Adrenal gland (tissue), 19 donors: ENCODE measurements around the gene POLR1C. TPM values are rescaled to one million over a fixed set of nuclear protein-coding genes. Genes with fewer than 3 reads are reported as not detected.
"Not testable (repeated sequence)": the region's sequence is repeated elsewhere in the genome, so short reads cannot be mapped to it uniquely, and the experiment has no call there.

Source experiments
- DNase-seq, 7 donors: peaks; one replicate each; pipeline ENCODE4 v3.0.0-alpha.2; 2019 to 2020
- H3K27ac ChIP-seq, 5 donors: fragments of 200-600 bp; sonication (generic) in 4 of 5; 1 replicate in 3 of 5; 2 replicates in 2 of 5; pipeline versions ENCODE4 v1.5.1 to v1.8.0; 2016 to 2020; ENCODE audit warnings: mild to moderate bottlenecking in 1 of 5
- H3K27me3 ChIP-seq: fragments of 200-600 bp; 2 replicates; pipeline ENCODE4 v1.8.0; 2021
- H3K36me3 ChIP-seq, 2 donors: fragments of 200-600 bp; replicated peaks in 1 of 2; 1 replicate in 1 of 2; 2 replicates in 1 of 2; pipeline versions ENCODE4 v1.5.1 to v1.8.0; 2018 to 2022
- H3K4me1 ChIP-seq, 2 donors: fragments of 200-600 bp; replicated peaks in 1 of 2; 1 replicate in 1 of 2; 2 replicates in 1 of 2; pipeline versions ENCODE4 v1.5.1 to v1.8.0; 2018 to 2021
- H3K4me3 ChIP-seq, 4 donors: fragments of 200-600 bp; sonication (generic) in 3 of 4; one replicate each; pipeline ENCODE4 v1.5.1; 2016 to 2018
- H3K9me3 ChIP-seq, 3 donors: fragments of 200-600 bp; sonication (generic) in 1 of 3; replicated peaks in 1 of 3; 1 replicate in 2 of 3; 2 replicates in 1 of 3; pipeline versions ENCODE4 v1.5.1 to v1.8.0; 2016 to 2021
- POLR2A ChIP-seq, 2 donors: fragments of 450-650 bp; IDR thresholded peaks; one replicate each; pipeline ENCODE4 v1.6.1; 2017; ENCODE audit warnings: antibody characterized with exemption in 2 of 2, mild to moderate bottlenecking in 2 of 2, moderate library complexity in 1 of 2
- WGBS, 4 donors: extraction: QIAGEN DNeasy Blood & Tissue Kit in 2 of 4; methylation state at CpG; one replicate each; pipeline versions ENCODE4 v1.1.5 to v1.1.7; 2013 to 2017; 5-methylcytosine and 5-hydroxymethylcytosine counted together
- intact Hi-C, 2 donors: fragments of 100-400 bp; cut with DNase I; formaldehyde crosslinking; loops; one replicate each; pipeline versions ENCODE4 v1.14.1 to v1.15.0; 2022 to 2023
- long read RNA-seq, 10 donors: library from polyadenylated mRNA in 3 of 10; unstranded in 2 of 10; stranded (forward) in 1 of 10; transcript quantifications; one replicate each; pipeline ENCODE4 v2.0.0 and lab custom pipeline, GENCODE V29; 2021 to 2026
- polyA plus RNA-seq, 3 donors: library from polyadenylated mRNA; stranded (reverse); fragments of 200-250 nt in 2 of 3; fragments of 350-450 nt in 1 of 3; fragmentation: Illumina TruSeq in 1 of 3; extraction: RNeasy Lipid Tissue Mini Kit (QIAGEN cat#74804) in 1 of 3; gene quantifications; one replicate each; pipeline ENCODE4 v1.2.3, GENCODE V29; 2013 to 2014
- total RNA-seq, 9 donors: library from RNA; depleted of rRNA in 4 of 9; stranded (reverse); fragments of >200 nt in 4 of 9; fragments of 120-200 nt in 1 of 9; fragmentation: NEBNext Ultra II Directional in 1 of 9; extraction: Animal tissue kit (Norgen Biotek cat#: 25700) in 1 of 9; gene quantifications; one replicate each; pipeline versions ENCODE4 v1.1.0 to v1.2.4, GENCODE V29; 2013 to 2023
- TF ChIP-seq, protein P1 (sequence below), 6 experiments: fragments of 450-650 bp in 4 of 6; fragments of 200-600 bp in 2 of 6; sonication (generic) in 1 of 6; IDR thresholded peaks; 1 replicate in 5 of 6; 2 replicates in 1 of 6; pipeline versions ENCODE4 v1.5.1 to v1.8.0; 2016 to 2021; ENCODE audit warnings: antibody characterized with exemption in 6 of 6, mild to moderate bottlenecking in 2 of 6, moderate library complexity in 1 of 6
- donor health status: healthy with polysubstance abuse.
- donor health status: Bipolar disorder and iron deficiency.
- donor health status: DM: yes; HTN: yes; CAD: no.
- donor health status: DM: no; HTN: no; CAD: no.
- donor health status: DM: no; HTN: no; CAD: no.
- donor health status: DM: yes; HTN: yes; CAD: no.

POLR1C gene
- total RNA-seq (10 to 100 TPM; 16.8 to 54.4 (median 30.3) TPM), polyA plus RNA-seq (10 to 100 TPM; 36.7 to 67.2 (median 50.7) TPM)
- long read RNA-seq, donor 1, transcript POLR1C-203 (9 exons, 1,355 nt): major isoform, 12 of 30 reads
- long read RNA-seq, donor 1, partial matches to known transcripts: 16 of 30 reads
- long read RNA-seq, donor 1, other reads (novel, unspliced or antisense): 0 of 30 reads
- long read RNA-seq, donor 2, transcript POLR1C-203 (9 exons, 1,355 nt): major isoform, 13 of 22 reads
- long read RNA-seq, donor 2, partial matches to known transcripts: 8 of 22 reads
- long read RNA-seq, donor 2, other reads (novel, unspliced or antisense): 0 of 22 reads
- long read RNA-seq, donor 3, transcript POLR1C-203 (9 exons, 1,355 nt): major isoform, 11 of 132 reads
- long read RNA-seq, donor 3, partial matches to known transcripts: 107 of 132 reads
- long read RNA-seq, donor 3, other reads (novel, unspliced or antisense): 10 of 132 reads
- long read RNA-seq, donor 4, transcript POLR1C-203 (9 exons, 1,355 nt): major isoform, 13 of 27 reads
- long read RNA-seq, donor 4, partial matches to known transcripts: 2 of 27 reads
- long read RNA-seq, donor 4, other reads (novel, unspliced or antisense): 7 of 27 reads
- long read RNA-seq, donor 5, transcript POLR1C-203 (9 exons, 1,355 nt): major isoform, 9 of 20 reads
- long read RNA-seq, donor 5, partial matches to known transcripts: 3 of 20 reads
- long read RNA-seq, donor 5, other reads (novel, unspliced or antisense): 6 of 20 reads
- long read RNA-seq, donor 6, transcript POLR1C-203 (9 exons, 1,355 nt): major isoform, 9 of 14 reads
- long read RNA-seq, donor 6, partial matches to known transcripts: 0 of 14 reads
- long read RNA-seq, donor 6, other reads (novel, unspliced or antisense): 4 of 14 reads
- long read RNA-seq, donor 7, partial matches to known transcripts: 0 of 5 reads
- long read RNA-seq, donor 7, other reads (novel, unspliced or antisense): 0 of 5 reads
- long read RNA-seq, donor 8, transcript POLR1C-203 (9 exons, 1,355 nt): major isoform, 19 of 83 reads
- long read RNA-seq, donor 8, partial matches to known transcripts: 61 of 83 reads
- long read RNA-seq, donor 8, other reads (novel, unspliced or antisense): 0 of 83 reads
- long read RNA-seq, donor 9, transcript POLR1C-203 (9 exons, 1,355 nt): major isoform, 9 of 10 reads
- long read RNA-seq, donor 9, partial matches to known transcripts: 0 of 10 reads
- long read RNA-seq, donor 9, other reads (novel, unspliced or antisense): 0 of 10 reads
- long read RNA-seq, donor 10, transcript POLR1C-203 (9 exons, 1,355 nt): major isoform, 7 of 11 reads
- long read RNA-seq, donor 10, partial matches to known transcripts: 0 of 11 reads
- long read RNA-seq, donor 10, other reads (novel, unspliced or antisense): 0 of 11 reads

DNA sequence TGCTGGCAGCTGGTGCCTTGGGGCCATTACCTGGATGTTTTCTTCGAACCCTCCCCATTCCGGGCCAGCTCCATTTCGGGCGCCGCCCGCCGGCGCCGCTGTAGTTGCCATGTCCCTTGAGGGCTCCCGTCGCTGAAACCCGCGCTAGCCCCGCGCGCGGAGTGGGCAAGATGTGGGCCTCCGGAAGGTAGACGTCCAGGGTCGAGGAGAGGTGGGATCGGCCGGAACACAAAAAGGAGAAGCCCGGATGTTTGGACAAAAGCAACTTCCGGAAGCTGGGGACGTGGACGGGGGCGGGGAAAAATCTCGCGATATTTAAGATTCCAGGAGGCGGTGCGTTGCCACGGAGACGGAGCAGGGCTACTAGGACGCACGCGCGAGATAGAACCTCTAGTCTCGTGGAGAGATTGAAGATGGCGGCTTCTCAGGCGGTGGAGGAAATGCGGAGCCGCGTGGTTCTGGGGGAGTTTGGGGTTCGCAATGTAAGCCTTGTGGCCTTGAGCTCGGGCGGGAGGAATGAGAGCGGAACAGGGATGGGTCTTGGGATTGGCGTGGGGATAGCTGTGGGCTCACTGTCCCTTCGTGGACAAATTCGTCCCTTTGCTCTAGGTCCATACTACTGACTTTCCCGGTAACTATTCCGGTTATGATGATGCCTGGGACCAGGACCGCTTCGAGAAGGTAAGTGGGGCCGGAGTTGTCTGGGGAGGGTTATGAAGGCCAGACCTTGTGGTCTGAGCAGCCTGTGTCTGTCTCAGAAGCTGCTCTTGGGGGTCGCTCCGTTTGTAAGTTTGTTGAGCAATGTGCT, at the start of gene POLR1C, which contains the start of gene YIPF3:
Gene POLR1C, plus strand, starts transcription at position 393 of the 808 bp plus-strand sequence. Its CDS starts 21 bp downstream, at position 414.
Gene YIPF3, minus strand, starts transcription at position 230 of the 808 bp plus-strand sequence. Its CDS starts 119 bp downstream, at position 111.
- intact Hi-C loops: no loop called here
- DNase-seq: peak; percentile 98 to 99 (median 99)
- TF ChIP-seq, protein P1, sequence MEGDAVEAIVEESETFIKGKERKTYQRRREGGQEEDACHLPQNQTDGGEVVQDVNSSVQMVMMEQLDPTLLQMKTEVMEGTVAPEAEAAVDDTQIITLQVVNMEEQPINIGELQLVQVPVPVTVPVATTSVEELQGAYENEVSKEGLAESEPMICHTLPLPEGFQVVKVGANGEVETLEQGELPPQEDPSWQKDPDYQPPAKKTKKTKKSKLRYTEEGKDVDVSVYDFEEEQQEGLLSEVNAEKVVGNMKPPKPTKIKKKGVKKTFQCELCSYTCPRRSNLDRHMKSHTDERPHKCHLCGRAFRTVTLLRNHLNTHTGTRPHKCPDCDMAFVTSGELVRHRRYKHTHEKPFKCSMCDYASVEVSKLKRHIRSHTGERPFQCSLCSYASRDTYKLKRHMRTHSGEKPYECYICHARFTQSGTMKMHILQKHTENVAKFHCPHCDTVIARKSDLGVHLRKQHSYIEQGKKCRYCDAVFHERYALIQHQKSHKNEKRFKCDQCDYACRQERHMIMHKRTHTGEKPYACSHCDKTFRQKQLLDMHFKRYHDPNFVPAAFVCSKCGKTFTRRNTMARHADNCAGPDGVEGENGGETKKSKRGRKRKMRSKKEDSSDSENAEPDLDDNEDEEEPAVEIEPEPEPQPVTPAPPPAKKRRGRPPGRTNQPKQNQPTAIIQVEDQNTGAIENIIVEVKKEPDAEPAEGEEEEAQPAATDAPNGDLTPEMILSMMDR (IDR thresholded peaks at IDR 0.05): no peak
- peak in 1 of 2 donors; percentile 63 for TF ChIP-seq POLR2A (IDR thresholded peaks at IDR 0.05)
- peak within 1 kb of the TSS in 4 of 5 donors; percentile 77 to 86 (median 81) for H3K27ac ChIP-seq
- H3K4me3 ChIP-seq: peak within 1 kb of the TSS; percentile 38 to 82 (median 76)
- peaks cover 17 to 33% of the 10 kb centered on the region in 2 donors for H3K4me1 ChIP-seq
- peaks cover 0 to 61% of the 10 kb centered on the region in 2 donors for H3K36me3 ChIP-seq
- H3K9me3 ChIP-seq: no peaks in the 10 kb centered on the region
- H3K27me3 ChIP-seq: no peaks in the 10 kb centered on the region
- WGBS, 4 donors: 0 to 1% (median 0%) methylated on average over 27 to 57 of the region's 57 CpGs

- H3K9me3 ChIP-seq, H3K27ac ChIP-seq, H3K4me3 ChIP-seq, intact Hi-C loops, DNase-seq, H3K27me3 ChIP-seq, H3K36me3 ChIP-seq, H3K4me1 ChIP-seq: not testable (repeated sequence)
- WGBS, 4 donors: 62 to 71% (median 66%) methylated on average over 5 of the region's 5 CpGs
Measured at GRCh38 chr6:43467265-43467664, 49.6 kb upstream of the POLR1C start.

DNA sequence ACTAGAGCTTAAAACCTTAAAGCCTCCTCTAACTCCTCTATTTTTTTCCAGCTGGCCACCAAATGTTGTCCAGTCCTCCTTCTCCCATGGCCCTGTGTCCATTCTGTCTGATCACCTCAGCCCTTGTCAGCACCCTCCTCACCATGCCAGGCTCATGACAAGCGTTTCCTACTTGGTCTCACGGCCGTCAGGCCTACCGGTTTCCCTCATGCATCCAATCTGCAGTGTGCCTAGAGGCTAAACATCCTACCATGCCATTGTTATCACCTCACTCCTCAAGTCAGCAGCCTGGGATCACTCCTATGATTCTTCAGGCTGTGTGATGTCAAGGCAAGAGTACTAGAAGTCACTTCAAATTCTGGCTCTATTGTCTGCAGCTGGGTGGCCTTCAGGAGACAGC, 49.1 kb upstream of the POLR1C start:
- Histone ChIP-seq H3K9me3 (no peaks in the 10 kb centered on the region), H3K36me3 (no peaks in the 10 kb centered on the region), H3K27ac (no peak overlapping the region), H3K4me3 (no peak overlapping the region), H3K27me3 (peaks cover 9% of the 10 kb centered on the region), H3K4me1 (no peaks in the 10 kb centered on the region)
- 76 to 89% (median 82%) methylated on average over 4 of the region's 4 CpGs for WGBS, 4 donors
- intact Hi-C loops: no loop called here
- TF ChIP-seq, protein P1 (IDR thresholded peaks at IDR 0.05): no peak
- DNase-seq: no peak

DNA sequence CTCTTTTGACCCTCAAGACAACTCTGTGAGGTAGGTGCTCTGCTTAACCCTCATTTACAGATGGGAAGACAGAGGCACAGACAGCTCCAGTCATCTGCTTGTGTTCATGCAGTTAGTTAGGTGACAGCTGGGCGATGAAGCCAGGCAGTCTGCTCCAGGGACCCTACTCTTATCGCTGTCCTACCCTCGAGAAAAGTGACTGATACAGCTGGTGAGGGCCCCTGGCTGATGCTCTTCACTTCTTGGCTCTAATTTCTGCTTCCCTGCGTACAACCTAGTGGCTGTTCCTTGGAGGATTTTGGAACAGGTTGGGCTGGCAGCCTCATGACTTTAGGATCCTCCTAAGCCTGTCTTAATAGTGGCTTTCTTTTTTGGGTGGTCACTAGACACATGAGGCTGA, 48.6 kb upstream of the POLR1C start:
- Histone ChIP-seq H3K36me3 (no peaks in the 10 kb centered on the region), H3K4me3 (no peak overlapping the region), H3K4me1 (no peaks in the 10 kb centered on the region), H3K9me3 (no peaks in the 10 kb centered on the region), H3K27me3 (peaks cover 7% of the 10 kb centered on the region), H3K27ac (no peak overlapping the region)
- 80 to 84% (median 81%) methylated on average over 3 to 4 of the region's 4 CpGs for WGBS, 4 donors
- DNase-seq: no peak
- intact Hi-C loops: no loop called here
- TF ChIP-seq, protein P1 (IDR thresholded peaks at IDR 0.05): no peak
- TF ChIP-seq POLR2A (IDR thresholded peaks at IDR 0.05): no peak
